GM12878 (cell line): ENCODE results near the gene CDC20B. TPM values are rescaled to one million over a fixed set of nuclear protein-coding genes. Genes with fewer than 3 reads are reported as not detected.
"Not testable (repeated sequence)": the region's sequence is repeated elsewhere in the genome, so short reads cannot be mapped to it uniquely, and the experiment has no call there.

ENCODE experiments used
- ATAC-seq: fragments of 200-7000 bp; cut with Tn5 transposase; 3 replicates; pipeline ENCODE4 v1.9.1; 2020; ENCODE audit warnings: mild to moderate bottlenecking, moderate library complexity
- BruUV-seq: library from RNA; stranded (reverse); fragments of 400-500 nt; replicated peaks from 2 replicates; lab custom pipeline; 2021; lab: Mats Ljungman, UMichigan
- CTCF ChIA-PET: fragments of 300-600 bp; sonication (Branson Sonifier 250); formaldehyde crosslinking; extraction: SDS; loops from one replicate; lab custom pipeline; 2021; ENCODE audit warnings: inconsistent platforms; lab: Yijun Ruan, JAX
- POLR2A ChIA-PET: fragments of 350-600 bp; formaldehyde crosslinking; extraction: SDS; loops from one replicate; lab custom pipeline; 2021; ENCODE audit warnings: inconsistent platforms; lab: Charles Lee
- RAD21 ChIA-PET: fragments of 300-600 bp; sonication (Branson Sonifier 250); formaldehyde crosslinking; loops from one replicate; lab custom pipeline; 2023; ENCODE audit warnings: antibody characterized with exemption; ENCODE audit not compliant: unreplicated experiment; lab: Charles Lee
- SMC1A ChIA-PET: fragments of 300-600 bp; sonication (Branson Sonifier 250); formaldehyde crosslinking; loops from one replicate; lab custom pipeline; 2023; ENCODE audit not compliant: unreplicated experiment, uncharacterized antibody; lab: Charles Lee
- DNase-seq: peaks from one replicate; pipeline ENCODE4 v3.0.0-alpha.2; 2011; ENCODE audit warnings: low read depth, low spot score
- FAIRE-seq: peaks from 3 replicates; lab custom pipeline; 2011; peaks lifted over from hg19 to GRCh38; lab: Jason Lieb, UNC
- H2AFZ ChIP-seq: 2 replicates; pipeline ENCODE4 v1.6.0; 2011; ENCODE audit warnings: low read depth, low read length, control low read depth; ENCODE audit not compliant: control insufficient read depth
- H3K27ac ChIP-seq: 2 replicates; pipeline ENCODE4 v1.5.1; 2011; ENCODE audit warnings: control low read depth; ENCODE audit not compliant: control insufficient read depth, insufficient read depth
- H3K27me3 ChIP-seq, 2 experiments: replicated peaks in 1 of 2; 2 replicates each; pipeline versions ENCODE4 v1.6.0 to v1.6.1; 2011; ENCODE audit warnings: low read length in 1 of 2; ENCODE audit not compliant: control insufficient read depth in 2 of 2, insufficient read depth in 2 of 2
- H3K36me3 ChIP-seq, 2 experiments: 2 replicates each; pipeline ENCODE4 v1.5.1; 2011; ENCODE audit warnings: low read length in 1 of 2; ENCODE audit not compliant: control insufficient read depth in 2 of 2, insufficient read depth in 2 of 2
- H3K4me1 ChIP-seq: 2 replicates; pipeline ENCODE4 v1.6.1; 2011; ENCODE audit warnings: mild to moderate bottlenecking, low read length, moderate library complexity, mixed read lengths; ENCODE audit not compliant: control insufficient read depth, insufficient read depth
- H3K4me2 ChIP-seq: 2 replicates; pipeline ENCODE4 v1.6.0; 2011; ENCODE audit warnings: control low read depth; ENCODE audit not compliant: control insufficient read depth, insufficient read depth
- H3K4me3 ChIP-seq: fragments of 200-600 bp; sonication (generic); 2 replicates; pipeline ENCODE4 v1.5.1; 2016
- H3K79me2 ChIP-seq: 2 replicates; pipeline ENCODE4 v1.6.0; 2011; ENCODE audit warnings: low read length; ENCODE audit not compliant: control insufficient read depth, insufficient read depth
- H3K9ac ChIP-seq: 2 replicates; pipeline ENCODE4 v1.8.0; 2011; ENCODE audit warnings: low read length, control low read depth, mixed read lengths; ENCODE audit not compliant: control insufficient read depth, insufficient read depth
- H3K9me3 ChIP-seq: replicated peaks from 3 replicates; pipeline ENCODE4 v1.5.1; 2011; ENCODE audit warnings: mild to moderate bottlenecking, low read length; ENCODE audit not compliant: control insufficient read depth, insufficient read depth
- H4K20me1 ChIP-seq: 2 replicates; pipeline ENCODE4 v1.6.0; 2011; ENCODE audit not compliant: control insufficient read depth, insufficient read depth
- BRCA1 ChIP-seq: IDR thresholded peaks from 2 replicates; pipeline ENCODE4 v1.6.1; 2011; ENCODE audit warnings: low read depth, low read length, improper control_type of control experiment
- CHD1 ChIP-seq: IDR thresholded peaks from 2 replicates; pipeline ENCODE4 v1.6.1; 2012; ENCODE audit warnings: low read depth, low read length, improper control_type of control experiment
- CREM ChIP-seq: IDR thresholded peaks from 2 replicates; pipeline ENCODE4 v1.6.1; 2014; ENCODE audit warnings: antibody characterized with exemption, low read depth
- EGR1 ChIP-seq, 2 experiments: IDR thresholded peaks; 1 replicate in 1 of 2; 2 replicates in 1 of 2; pipeline ENCODE4 v1.6.1; 2011 to 2012; ENCODE audit warnings: low read depth in 2 of 2, low read length in 2 of 2, borderline replicate concordance in 1 of 2, mild to moderate bottlenecking in 1 of 2, moderate library complexity in 1 of 2
- FOXM1 ChIP-seq: IDR thresholded peaks from 2 replicates; pipeline ENCODE4 v1.6.1; 2012; ENCODE audit warnings: low read depth, mild to moderate bottlenecking, inconsistent platforms, low read length, moderate library complexity
- HDAC6 ChIP-seq: fragments of 200-600 bp; sonication (generic); IDR thresholded peaks from one replicate; pipeline ENCODE4 v1.8.0; 2017; ENCODE audit warnings: antibody characterized with exemption; ENCODE audit not compliant: unreplicated experiment
- LARP7 ChIP-seq: fragments of 450-650 bp; IDR thresholded peaks from 2 replicates; pipeline ENCODE4 v1.6.1; 2017; ENCODE audit warnings: mild to moderate bottlenecking
- MEF2A ChIP-seq: IDR thresholded peaks from 2 replicates; pipeline ENCODE4 v1.6.1; 2011; ENCODE audit warnings: low read depth, mild to moderate bottlenecking, low read length, moderate library complexity; ENCODE audit not compliant: insufficient read depth
- MYB ChIP-seq: fragments of 150-350 bp; IDR thresholded peaks from 2 replicates; pipeline ENCODE4 v1.6.1; 2014; ENCODE audit warnings: mild to moderate bottlenecking, low read depth, low read length, borderline replicate concordance
- NFYB ChIP-seq: IDR thresholded peaks from 2 replicates; pipeline ENCODE4 v1.6.1; 2011; ENCODE audit warnings: low read depth, mild to moderate bottlenecking, low read length, improper control_type of control experiment, moderate library complexity; ENCODE audit not compliant: insufficient read depth
- RCOR1 ChIP-seq: conservative IDR thresholded peaks from 2 replicates; pipeline ENCODE4 v1.6.1; 2012; ENCODE audit warnings: low read depth, low read length, improper control_type of control experiment
- RUNX3 ChIP-seq: IDR thresholded peaks from 2 replicates; pipeline ENCODE4 v1.6.1; 2012; ENCODE audit warnings: low read length, inconsistent platforms
- SP1 ChIP-seq: IDR thresholded peaks from one replicate; pipeline ENCODE4 v1.6.1; 2011; ENCODE audit warnings: low read depth, low read length
- SREBF2 ChIP-seq: IDR thresholded peaks from 2 replicates; pipeline ENCODE4 v1.6.1; 2012; ENCODE audit warnings: mild to moderate bottlenecking, low read length
- TBL1XR1 ChIP-seq: IDR thresholded peaks from 2 replicates; pipeline ENCODE4 v1.6.1; 2012; ENCODE audit warnings: low read depth, low read length, improper control_type of control experiment
- whole genome bisulfite sequencing: methylation state at CpG from one replicate; pipeline ENCODE4 v1.1.6; 2016; ENCODE audit warnings: low lambda C conversion rate; ENCODE audit not compliant: insufficient replicate concordance, insufficient coverage; ENCODE audit errors: missing lambda C conversion rate; 5-methylcytosine and 5-hydroxymethylcytosine counted together
- in situ Hi-C: fragments of 300-500 bp; cut with MboI; formaldehyde crosslinking; loops from 9 replicates; pipeline ENCODE4 v1.14.3; 2018; ENCODE audit warnings: mixed read lengths
- intact Hi-C: fragments of 100-400 bp; cut with micrococcal nuclease; formaldehyde crosslinking; loops from one replicate; pipeline ENCODE4 v1.14.2; 2022; ENCODE audit not compliant: unreplicated experiment
- polyA plus RNA-seq, 11 experiments: library from polyadenylated mRNA; depleted of rRNA in 4 of 11; unstranded in 6 of 11; stranded (reverse) in 5 of 11; fragments of >200 nt; fragmentation: Nextera tagmentation in 4 of 11; fragmentation: Illumina TruSeq in 1 of 11; extraction: Ambion mirVana in 4 of 11; extraction: Trizol in 1 of 11; gene quantifications; 1 replicate in 1 of 11; 2 replicates in 10 of 11; pipeline versions ENCODE4 v1.2.1 to v1.2.3, GENCODE V29; 2011 to 2016; ENCODE audit warnings: inconsistent platforms in 2 of 11, missing spikeins in 2 of 11, low read depth in 1 of 11
- total RNA-seq, 4 experiments: library from RNA; depleted of rRNA in 3 of 4; stranded (reverse); fragments of >200 nt in 3 of 4; fragmentation: Illumina TruSeq in 1 of 4; extraction: Trizol in 1 of 4; gene quantifications; 2 replicates each; pipeline versions ENCODE4 v1.2.1 to v1.2.3, GENCODE V29; 2013 to 2021

The CDC20B gene
- total and polyA plus RNA-seq, 10 of the 15 experiments (the other 5 are each of a cell fraction or from before 2014, with no cell fraction given) = 0.05 to 0.11 TPM; not detected in 8

DNA sequence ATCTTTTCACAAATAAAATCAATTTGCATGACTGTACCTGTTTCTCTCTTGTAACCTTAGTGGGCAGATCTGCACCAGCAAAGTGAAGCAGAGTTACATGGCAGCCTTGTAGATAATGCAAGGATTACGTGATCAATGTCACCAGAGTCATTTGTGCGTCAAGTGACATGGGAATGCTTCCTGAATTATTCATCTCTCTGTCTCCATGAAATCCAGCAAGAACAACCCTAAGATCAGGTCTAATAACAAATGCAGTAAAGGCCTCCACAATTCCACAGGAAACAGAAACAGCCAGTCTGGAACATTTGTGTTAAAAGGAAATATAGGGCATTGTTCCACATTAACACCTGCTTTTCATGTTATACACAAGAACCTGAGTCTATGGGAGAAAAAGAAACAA, 62.8 kb downstream of the CDC20B start:
- ChIA-PET POLR2A (no interaction called here), RAD21 (no interaction called here), SMC1A (no interaction called here), CTCF (no interaction called here)
- Histone ChIP-seq H3K79me2 (no peaks in the 10 kb centered on the region), H3K9me3 (no peaks in the 10 kb centered on the region), H3K4me3 (no peak overlapping the region), H3K4me1 (no peaks in the 10 kb centered on the region), H3K27ac (no peak overlapping the region), H3K36me3 (no peaks in the 10 kb centered on the region), H3K27me3 (no peaks in the 10 kb centered on the region; a peak in 1 of 4 replicates), H3K4me2 (no peak overlapping the region), H2AFZ (no peak overlapping the region), H3K9ac (no peak overlapping the region), H4K20me1 (no peaks in the 10 kb centered on the region)
- no peak for FAIRE-seq
- in situ Hi-C loops = no loop called here
- intact Hi-C loops = no loop called here
- DNase-seq = no peak
- WGBS = 45% methylated on average over 2 of the region's 2 CpGs
- no peak for TF ChIP-seq FOXM1
- TF ChIP-seq BRCA1 = no peak
- no TSS peak for BruUV-seq
- ATAC-seq = no peak

DNA sequence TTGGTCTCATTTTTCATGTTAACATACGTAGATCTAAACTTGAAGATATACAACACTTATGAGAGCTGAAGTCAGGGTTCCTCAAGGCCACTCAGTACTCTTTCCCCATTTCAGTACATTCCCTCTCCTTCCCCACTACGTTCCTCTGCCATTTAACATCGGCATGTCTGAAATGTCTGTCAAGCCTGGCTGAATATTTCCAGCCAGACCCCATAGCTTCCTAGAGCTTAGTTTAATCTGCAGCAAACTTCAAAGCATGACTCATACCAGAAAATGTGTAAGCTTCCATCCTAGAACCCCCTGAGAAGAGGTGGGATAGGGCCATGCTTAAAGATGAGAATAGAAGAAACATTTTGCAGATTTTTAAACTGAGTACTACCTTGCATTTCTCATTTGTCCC, 64.3 kb downstream of the CDC20B start:
- Histone ChIP-seq H3K9me3 (no peaks in the 10 kb centered on the region), H3K9ac (no peak overlapping the region), H4K20me1 (no peaks in the 10 kb centered on the region), H2AFZ (no peak overlapping the region), H3K27me3 (no peaks in the 10 kb centered on the region), H3K36me3 (no peaks in the 10 kb centered on the region), H3K4me3 (no peak overlapping the region), H3K79me2 (no peaks in the 10 kb centered on the region), H3K4me1 (no peaks in the 10 kb centered on the region), H3K27ac (no peak overlapping the region), H3K4me2 (no peak overlapping the region)
- in situ Hi-C loops = no loop called here
- no TSS peak for BruUV-seq
- FAIRE-seq = no peak
- ATAC-seq = no peak
- POLR2A ChIA-PET = no interaction called here
- SMC1A ChIA-PET = no interaction called here
- TF ChIP-seq NFYB = no peak
- TF ChIP-seq SREBF2 = no peak
- TF ChIP-seq CREM = no peak
- TF ChIP-seq RUNX3 = no peak
- TF ChIP-seq MEF2A = no peak
- no peak for TF ChIP-seq RCOR1
- no peak for TF ChIP-seq MYB
- no peak for TF ChIP-seq LARP7
- TF ChIP-seq TBL1XR1 = no peak
- no peak for TF ChIP-seq CHD1
- no peak for TF ChIP-seq SP1
- TF ChIP-seq HDAC6 = no peak
- TF ChIP-seq BRCA1 = no peak
- TF ChIP-seq EGR1 (IDR thresholded peaks at IDR 0.05; ENCODE audit: borderline replicate concordance in 1 of 2, low read depth in 2 of 2, low read length in 2 of 2) = no peak
- RAD21 ChIA-PET = no interaction called here
- DNase-seq = no peak
- intact Hi-C loops = no loop called here
- CTCF ChIA-PET = no interaction called here
- 11% methylated on average over 3 of the region's 3 CpGs for WGBS

DNA sequence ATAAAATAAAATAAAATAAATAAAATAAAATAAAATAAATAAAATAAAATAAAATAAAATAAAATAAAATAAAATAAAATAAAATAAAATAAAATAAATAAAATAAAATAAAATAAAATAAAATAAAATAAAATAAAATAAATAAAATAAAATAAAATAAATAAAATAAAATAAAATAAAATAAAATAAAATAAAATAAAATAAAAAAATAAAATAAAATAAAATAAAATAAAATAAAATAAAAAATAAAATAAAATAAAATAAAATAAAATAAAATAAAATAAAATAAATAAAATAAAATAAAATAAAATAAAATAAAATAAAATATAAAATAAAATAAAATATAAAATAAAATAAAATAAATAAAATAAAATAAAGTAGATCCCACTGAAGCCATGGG, 67.0 kb downstream of the CDC20B start:
- FAIRE-seq, H4K20me1 ChIP-seq, CTCF ChIA-PET, H3K27ac ChIP-seq, ATAC-seq, H2AFZ ChIP-seq, DNase-seq, POLR2A ChIA-PET, BruUV-seq, RAD21 ChIA-PET, H3K79me2 ChIP-seq, H3K27me3 ChIP-seq, in situ Hi-C loops, H3K9me3 ChIP-seq, SMC1A ChIA-PET, H3K4me1 ChIP-seq, H3K4me3 ChIP-seq, H3K9ac ChIP-seq, intact Hi-C loops, H3K4me2 ChIP-seq, H3K36me3 ChIP-seq: not testable (repeated sequence)
